Colonic mucosa (tissue), 4 donors: ENCODE results near the gene CYB5A. TPM values are rescaled to one million over a fixed set of nuclear protein-coding genes. Genes with fewer than 3 reads are reported as not detected.
A peak's percentile ranks its signal among the peaks of the same experiment; 100 is the strongest.

Experiments used
- DNase-seq: peaks from one replicate; pipeline ENCODE4 v3.0.0-alpha.2; 2020
- H3K27ac ChIP-seq: fragments of 200-600 bp; one replicate; pipeline ENCODE4 v1.8.0; 2021
- H3K27me3 ChIP-seq: fragments of 200-600 bp; one replicate; pipeline ENCODE4 v1.8.0; 2021
- H3K36me3 ChIP-seq: fragments of 200-600 bp; one replicate; pipeline ENCODE4 v1.8.0; 2021
- H3K4me1 ChIP-seq: fragments of 200-600 bp; one replicate; pipeline ENCODE4 v1.8.0; 2021; ENCODE audit warnings: mild to moderate bottlenecking
- H3K4me3 ChIP-seq: fragments of 200-600 bp; one replicate; pipeline ENCODE4 v1.8.0; 2021
- H3K9ac ChIP-seq, 2 donors: one replicate each; pipeline ENCODE4 v1.7.0; 2013; ENCODE audit warnings: control low read depth in 2 of 2, low read depth in 2 of 2, low read length in 2 of 2
- H3K9me3 ChIP-seq: fragments of 200-600 bp; one replicate; pipeline ENCODE4 v1.8.0; 2021
- intact Hi-C: fragments of 100-400 bp; cut with DNase I; formaldehyde crosslinking; loops from one replicate; pipeline ENCODE4 v1.14.1; 2022
- total RNA-seq, 2 donors: library from RNA; stranded (reverse); fragmentation: NEBNext Ultra II Directional in 1 of 2; extraction: Animal tissue kit (Norgen Biotek cat#: 25700) in 1 of 2; gene quantifications; one replicate each; pipeline ENCODE4 v1.2.1, GENCODE V29; 2021
- TF ChIP-seq, protein P1 (sequence below): fragments of 200-600 bp; IDR thresholded peaks from one replicate; pipeline ENCODE4 v1.8.0; 2022; ENCODE audit warnings: antibody characterized with exemption, mild to moderate bottlenecking
- donor health status: healthy.
- donor health status: DM: no; HTN: no; CAD: no.
- donor health status: DM: no; HTN: no; CAD: no.

Gene CYB5A
- total RNA-seq, 2 donors from 2014 or later, result 107 to 114 TPM

GRCh38 chr18:74284191-74284979 lies 7.4 kb downstream of the CYB5A start:
- no peaks in the 10 kb centered on the region for H3K27me3 ChIP-seq
- no peak overlapping the region for H3K4me3 ChIP-seq
- peaks cover 7% of the 10 kb centered on the region for H3K4me1 ChIP-seq
- H3K27ac ChIP-seq, result peak overlapping the region; percentile 14
- H3K9ac ChIP-seq, result peak overlapping the region in 1 of 2 donors; percentile 44
- no peak for DNase-seq
- intact Hi-C loops, result no loop called here
- no peaks in the 10 kb centered on the region for H3K9me3 ChIP-seq
- no peaks in the 10 kb centered on the region for H3K36me3 ChIP-seq
- TF ChIP-seq, protein P1, sequence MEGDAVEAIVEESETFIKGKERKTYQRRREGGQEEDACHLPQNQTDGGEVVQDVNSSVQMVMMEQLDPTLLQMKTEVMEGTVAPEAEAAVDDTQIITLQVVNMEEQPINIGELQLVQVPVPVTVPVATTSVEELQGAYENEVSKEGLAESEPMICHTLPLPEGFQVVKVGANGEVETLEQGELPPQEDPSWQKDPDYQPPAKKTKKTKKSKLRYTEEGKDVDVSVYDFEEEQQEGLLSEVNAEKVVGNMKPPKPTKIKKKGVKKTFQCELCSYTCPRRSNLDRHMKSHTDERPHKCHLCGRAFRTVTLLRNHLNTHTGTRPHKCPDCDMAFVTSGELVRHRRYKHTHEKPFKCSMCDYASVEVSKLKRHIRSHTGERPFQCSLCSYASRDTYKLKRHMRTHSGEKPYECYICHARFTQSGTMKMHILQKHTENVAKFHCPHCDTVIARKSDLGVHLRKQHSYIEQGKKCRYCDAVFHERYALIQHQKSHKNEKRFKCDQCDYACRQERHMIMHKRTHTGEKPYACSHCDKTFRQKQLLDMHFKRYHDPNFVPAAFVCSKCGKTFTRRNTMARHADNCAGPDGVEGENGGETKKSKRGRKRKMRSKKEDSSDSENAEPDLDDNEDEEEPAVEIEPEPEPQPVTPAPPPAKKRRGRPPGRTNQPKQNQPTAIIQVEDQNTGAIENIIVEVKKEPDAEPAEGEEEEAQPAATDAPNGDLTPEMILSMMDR, result no peak

GRCh38 chr18:74283646-74284045 lies 8.1 kb downstream of the CYB5A start:
- peaks cover 7% of the 10 kb centered on the region for H3K4me1 ChIP-seq
- DNase-seq, result no peak
- TF ChIP-seq, protein P1, result no peak
- no peak overlapping the region for H3K4me3 ChIP-seq
- no peak overlapping the region for H3K27ac ChIP-seq
- H3K9me3 ChIP-seq, result no peaks in the 10 kb centered on the region
- intact Hi-C loops, result no loop called here
- H3K27me3 ChIP-seq, result no peaks in the 10 kb centered on the region
- H3K36me3 ChIP-seq, result no peaks in the 10 kb centered on the region
- no peak overlapping the region for H3K9ac ChIP-seq

- peak overlapping the region in 1 of 2 donors; percentile 8 for H3K9ac ChIP-seq
- H3K9me3 ChIP-seq, result no peaks in the 10 kb centered on the region
- H3K27me3 ChIP-seq, result no peaks in the 10 kb centered on the region
- H3K4me3 ChIP-seq, result no peak overlapping the region
- H3K4me1 ChIP-seq, result peaks cover 7% of the 10 kb centered on the region
- H3K36me3 ChIP-seq, result no peaks in the 10 kb centered on the region
- intact Hi-C loops, result no loop called here
- TF ChIP-seq, protein P1, result no peak
- DNase-seq, result no peak
- peak overlapping the region; percentile 34 for H3K27ac ChIP-seq
Measured at GRCh38 chr18:74282755-74283554, 8.8 kb downstream of the CYB5A start.

DNA sequence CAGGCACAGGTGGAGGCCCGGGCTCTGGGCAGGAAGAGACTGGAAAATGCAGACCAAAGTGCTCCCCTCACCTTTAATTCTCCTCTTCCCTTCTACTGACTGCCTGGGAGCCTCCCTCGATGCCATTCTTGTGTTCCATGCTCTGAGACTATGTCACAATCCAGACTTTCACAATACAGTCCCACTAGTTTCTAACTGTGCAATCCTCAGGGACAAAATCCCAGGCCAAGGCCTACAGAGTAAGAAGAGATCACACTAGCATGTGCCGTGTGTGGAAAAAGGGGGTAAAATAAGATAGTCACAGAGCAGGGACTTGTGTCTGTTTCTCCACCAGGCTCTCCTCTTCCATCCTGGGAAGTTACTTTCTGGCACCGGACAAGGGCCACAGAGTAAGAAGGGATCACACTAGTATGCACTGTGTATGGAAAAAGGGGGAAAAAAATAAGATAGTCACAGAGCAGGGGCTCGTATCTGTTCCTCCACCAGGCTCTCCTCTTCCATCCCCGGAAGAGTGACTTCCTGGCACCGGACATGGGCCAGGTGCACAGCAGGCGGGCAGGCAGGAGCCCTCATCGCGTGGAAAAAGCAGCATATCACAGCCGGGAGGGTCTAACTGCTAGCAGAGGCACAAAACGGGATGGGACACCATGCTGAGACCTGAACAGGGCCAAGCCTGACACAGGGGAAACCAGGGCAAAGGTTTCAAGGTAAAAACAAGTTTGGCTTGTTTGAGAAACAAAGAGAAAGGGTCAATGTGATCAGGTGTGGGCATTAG lies 9.6 kb downstream of the CYB5A start:
- TF ChIP-seq, protein P1, result no peak
- peak; percentile 42 for DNase-seq
- intact Hi-C loops, result no loop called here
- no peak overlapping the region for H3K4me3 ChIP-seq
- H3K27ac ChIP-seq, result peak overlapping the region; percentile 34
- H3K36me3 ChIP-seq, result no peaks in the 10 kb centered on the region
- H3K27me3 ChIP-seq, result no peaks in the 10 kb centered on the region
- H3K9me3 ChIP-seq, result no peaks in the 10 kb centered on the region
- H3K4me1 ChIP-seq, result peaks cover 7% of the 10 kb centered on the region
- peak overlapping the region in 1 of 2 donors; percentile 38 for H3K9ac ChIP-seq
